Neuronal stem cell (in vitro differentiated cells): ENCODE results near the gene C2CD4C.
A peak's percentile ranks its signal among the peaks of the same experiment; 100 is the strongest.

Experiments
- DNase-seq: peaks from one replicate; pipeline ENCODE4 v3.0.0-alpha.2; 2013; ENCODE audit warnings: low spot score
- H2AFZ ChIP-seq: one replicate; pipeline ENCODE4 v1.6.1; 2013; ENCODE audit warnings: mild to moderate bottlenecking, low read length, inconsistent platforms
- H2AK5ac ChIP-seq: 2 replicates; pipeline ENCODE4 v1.6.1; 2013; ENCODE audit warnings: low read depth, mild to moderate bottlenecking, inconsistent platforms, low read length, moderate library complexity, mixed read lengths
- H2BK120ac ChIP-seq: 2 replicates; pipeline ENCODE4 v1.6.1; 2013; ENCODE audit warnings: low read depth, mild to moderate bottlenecking, inconsistent platforms, low read length, moderate library complexity, mixed read lengths
- H2BK12ac ChIP-seq: one replicate; pipeline ENCODE4 v1.6.1; 2013; ENCODE audit warnings: low read length, inconsistent platforms
- H2BK15ac ChIP-seq: 2 replicates; pipeline ENCODE4 v1.6.1; 2013; ENCODE audit warnings: mild to moderate bottlenecking, low read length, inconsistent platforms, mixed read lengths
- H2BK5ac ChIP-seq: one replicate; pipeline ENCODE4 v1.6.1; 2013; ENCODE audit warnings: inconsistent platforms, mild to moderate bottlenecking, low read length, moderate library complexity
- H3K14ac ChIP-seq: one replicate; pipeline ENCODE4 v1.6.1; 2013; ENCODE audit warnings: low read length, inconsistent platforms
- H3K18ac ChIP-seq: 2 replicates; pipeline ENCODE4 v1.6.1; 2013; ENCODE audit warnings: low read length, inconsistent platforms
- H3K23ac ChIP-seq: 2 replicates; pipeline ENCODE4 v1.6.1; 2013; ENCODE audit warnings: low read depth, mild to moderate bottlenecking, mixed read lengths, low read length, inconsistent platforms; ENCODE audit not compliant: poor library complexity
- H3K27ac ChIP-seq: replicated peaks from 3 replicates; pipeline ENCODE4 v1.5.1; 2013; ENCODE audit warnings: low read length, inconsistent platforms
- H3K27me3 ChIP-seq, 3 experiments: 2 replicates each; pipeline ENCODE4 v1.6.1; 2013; ENCODE audit warnings: low read length in 3 of 3, mild to moderate bottlenecking in 2 of 3, inconsistent platforms in 1 of 3, low read depth in 1 of 3, mixed read lengths in 1 of 3, moderate library complexity in 1 of 3; ENCODE audit not compliant: control insufficient read depth in 3 of 3, insufficient read depth in 3 of 3
- H3K36me3 ChIP-seq, 2 donors: replicated peaks in 1 of 2; 2 replicates each; pipeline ENCODE4 v1.6.1; 2013; ENCODE audit warnings: low read length in 2 of 2; ENCODE audit not compliant: control insufficient read depth in 2 of 2, insufficient read depth in 2 of 2
- H3K4ac ChIP-seq: 2 replicates; pipeline ENCODE4 v1.6.1; 2013; ENCODE audit warnings: inconsistent platforms, mild to moderate bottlenecking, low read length, moderate library complexity
- H3K4me1 ChIP-seq, 2 donors: 1 replicate in 1 of 2; 2 replicates in 1 of 2; pipeline ENCODE4 v1.6.1; 2013; ENCODE audit warnings: low read length in 2 of 2, low read depth in 1 of 2; ENCODE audit not compliant: control insufficient read depth in 2 of 2, insufficient read depth in 1 of 2
- H3K4me2 ChIP-seq: one replicate; pipeline ENCODE4 v1.6.1; 2013; ENCODE audit warnings: mild to moderate bottlenecking, low read length, inconsistent platforms; ENCODE audit not compliant: insufficient read depth, poor library complexity, severe bottlenecking
- H3K4me3 ChIP-seq, 2 donors: 2 replicates each; pipeline ENCODE4 v1.5.1; 2013; ENCODE audit warnings: low read length in 2 of 2, mild to moderate bottlenecking in 2 of 2, inconsistent platforms in 1 of 2, moderate library complexity in 1 of 2
- H3K79me1 ChIP-seq: one replicate; pipeline ENCODE4 v1.6.1; 2013; ENCODE audit warnings: low read depth, mild to moderate bottlenecking, inconsistent platforms, low read length, moderate library complexity
- H3K9ac ChIP-seq: one replicate; pipeline ENCODE4 v1.6.1; 2013; ENCODE audit warnings: mild to moderate bottlenecking, low read depth, low read length, inconsistent platforms; ENCODE audit not compliant: poor library complexity
- H3K9me3 ChIP-seq, 2 donors: replicated peaks in 1 of 2; 2 replicates each; pipeline versions ENCODE3 to v1.6.1; 2013; ENCODE audit warnings: low read length in 2 of 2, mild to moderate bottlenecking in 2 of 2, inconsistent platforms in 1 of 2, low read depth in 1 of 2, mixed read lengths in 1 of 2, moderate library complexity in 1 of 2; ENCODE audit not compliant: control insufficient read depth in 2 of 2, insufficient read depth in 1 of 2
- H4K8ac ChIP-seq: one replicate; pipeline ENCODE4 v1.6.1; 2013; ENCODE audit warnings: low read depth, mild to moderate bottlenecking, inconsistent platforms, low read length, moderate library complexity
- H4K91ac ChIP-seq: one replicate; pipeline ENCODE4 v1.6.1; 2013; ENCODE audit warnings: low read length, low read depth, mild to moderate bottlenecking, inconsistent platforms; ENCODE audit not compliant: poor library complexity
- WGBS, 2 donors: extraction: QIAGEN DNeasy Blood & Tissue Kit; methylation state at CpG; one replicate each; pipeline ENCODE4 v1.1.7; 2013; ENCODE audit warnings: missing lambda C conversion rate in 2 of 2, mixed read lengths in 1 of 2; ENCODE audit not compliant: insufficient read length in 2 of 2, insufficient replicate concordance in 1 of 2; ENCODE audit errors: extremely low coverage in 2 of 2; 5-methylcytosine and 5-hydroxymethylcytosine counted together

C2CD4C gene

DNA sequence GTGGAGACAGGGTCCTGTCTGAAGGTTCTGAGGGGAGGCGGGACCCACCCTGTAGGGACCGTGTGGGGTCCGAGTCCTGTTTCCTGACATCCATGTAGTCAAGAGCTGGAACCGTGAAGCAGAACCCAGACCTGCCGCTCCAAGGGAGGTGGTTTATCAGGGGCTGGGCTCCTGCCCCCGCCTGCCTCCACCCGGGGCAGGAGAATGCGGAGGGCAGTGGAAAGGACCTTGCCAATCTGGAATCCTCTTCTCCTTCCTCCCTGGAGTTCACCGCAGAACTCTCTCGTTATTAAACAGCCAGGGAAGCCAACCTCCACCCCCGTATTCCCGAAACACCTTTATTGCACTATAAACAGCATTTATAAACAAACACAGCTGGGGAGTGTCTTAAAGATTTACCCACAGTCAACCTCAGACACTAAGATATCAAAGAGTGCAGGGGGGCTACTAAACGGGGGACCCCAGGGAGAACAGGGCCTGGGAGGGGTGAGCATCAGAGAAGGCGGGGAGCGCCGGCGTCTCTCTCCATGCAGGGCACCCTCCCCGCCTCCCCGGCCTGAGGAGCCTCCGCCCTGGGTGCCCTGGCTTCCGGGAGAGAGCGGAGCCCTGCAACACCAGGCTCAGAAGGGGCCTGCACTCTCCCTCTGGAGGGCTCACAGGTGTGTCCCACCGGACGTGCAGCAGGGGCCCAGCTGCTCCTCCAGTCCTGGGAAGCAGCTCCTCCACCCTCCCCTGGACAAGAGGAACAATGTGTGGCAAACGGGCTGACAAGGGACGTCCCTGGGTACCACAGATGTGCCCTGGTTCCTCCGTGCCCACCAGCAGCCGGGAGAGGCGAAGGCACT, 3.6 kb downstream of the C2CD4C start:
- Histone ChIP-seq H3K14ac (no peak overlapping the region), H3K27me3 (peaks cover 0 to 9% (median 5%) of the 10 kb centered on the region in 3 experiments), H4K8ac (no peak overlapping the region), H3K9me3 (peaks cover 2 to 5% of the 10 kb centered on the region in 2 donors), H3K79me1 (peaks cover 7% of the 10 kb centered on the region), H3K27ac (peak overlapping the region; percentile 12), H3K4me2 (no peak overlapping the region), H3K4me1 (peaks cover 8 to 9% of the 10 kb centered on the region in 2 donors), H3K23ac (peak overlapping the region; percentile 59), H2BK15ac (peak overlapping the region; percentile 90), H2AK5ac (peak overlapping the region; percentile 73), H3K18ac (peak overlapping the region; percentile 77), H3K4me3 (no peak overlapping the region), H3K4ac (no peak overlapping the region), H2BK120ac (no peak overlapping the region), H2AFZ (no peak overlapping the region), H3K9ac (peak overlapping the region; percentile 30), H4K91ac (no peak overlapping the region), H2BK12ac (no peak overlapping the region), H2BK5ac (no peak overlapping the region), H3K36me3 (no peaks in the 10 kb centered on the region)
- WGBS, 2 donors = no CpG with 5 or more reads among the region's 29 CpGs
- no peak for DNase-seq

GRCh38 chr19:403221-404027, 5.5 kb downstream of the C2CD4C start:
- Histone ChIP-seq H3K23ac (peak overlapping the region; percentile 99), H3K27me3 (no peaks in the 10 kb centered on the region), H3K79me1 (peaks cover 7% of the 10 kb centered on the region), H4K91ac (peak overlapping the region; percentile 92), H3K9ac (peak overlapping the region; percentile 84), H2BK15ac (peak overlapping the region; percentile 75), H3K27ac (no peak overlapping the region), H2AK5ac (peak overlapping the region; percentile 90), H3K14ac (peak overlapping the region; percentile 100), H2AFZ (no peak overlapping the region), H2BK12ac (peak overlapping the region; percentile 98), H2BK120ac (no peak overlapping the region), H3K9me3 (peaks cover 0 to 5% of the 10 kb centered on the region in 2 donors), H3K4me2 (no peak overlapping the region), H3K4me1 (peaks cover 2 to 3% of the 10 kb centered on the region in 2 donors), H4K8ac (peak overlapping the region; percentile 92), H3K36me3 (no peaks in the 10 kb centered on the region), H3K4me3 (peak overlapping the region in 1 of 2 donors; percentile 40), H3K4ac (peak overlapping the region; percentile 76), H3K18ac (peak overlapping the region; percentile 83), H2BK5ac (peak overlapping the region; percentile 39)
- no CpG with 5 or more reads among the region's 38 CpGs for WGBS, 2 donors
- DNase-seq = no peak

DNA sequence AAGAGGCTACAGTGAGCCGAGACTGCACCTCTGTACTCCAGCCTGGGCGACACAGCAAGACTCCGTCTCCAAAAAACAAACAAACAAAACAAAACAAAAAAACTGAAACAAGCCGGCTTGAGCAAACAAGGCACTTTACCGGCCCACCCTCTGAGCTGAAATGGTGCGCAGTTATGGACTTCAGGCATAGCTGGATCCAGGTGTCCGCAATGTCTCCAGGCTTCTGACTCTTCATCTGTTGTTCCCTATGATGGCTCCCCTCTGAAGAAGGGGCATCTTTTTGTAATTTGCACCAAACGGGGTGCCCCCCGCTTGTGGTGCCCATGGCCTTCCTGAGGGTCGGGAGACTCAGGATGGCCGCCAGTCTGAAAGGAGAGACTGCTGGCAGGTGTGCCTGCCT, 6.2 kb downstream of the C2CD4C start:
- Histone ChIP-seq H3K9ac (no peak overlapping the region), H3K4ac (no peak overlapping the region), H3K4me3 (no peak overlapping the region), H3K27me3 (no peaks in the 10 kb centered on the region), H3K9me3 (peaks cover 0 to 5% of the 10 kb centered on the region in 2 donors), H3K14ac (peak overlapping the region; percentile 21), H2BK120ac (no peak overlapping the region), H4K91ac (no peak overlapping the region), H3K4me1 (peaks cover 2 to 3% of the 10 kb centered on the region in 2 donors), H2AFZ (no peak overlapping the region), H4K8ac (no peak overlapping the region), H3K36me3 (no peaks in the 10 kb centered on the region), H2BK5ac (peak overlapping the region; percentile 39), H2BK12ac (peak overlapping the region; percentile 98), H3K79me1 (peaks cover 4% of the 10 kb centered on the region), H3K18ac (peak overlapping the region; percentile 83), H2AK5ac (peak overlapping the region; percentile 90), H2BK15ac (peak overlapping the region; percentile 75), H3K4me2 (no peak overlapping the region), H3K23ac (peak overlapping the region; percentile 99), H3K27ac (no peak overlapping the region)
- WGBS, 2 donors = no CpG with 5 or more reads among the region's 11 CpGs
- no peak for DNase-seq
